T-helper 2 cell (primary cell): Measurements from ENCODE around the gene FAM170A.

Experiments
- DNase-seq, 5 experiments: peaks; one replicate each; pipeline versions ENCODE4 v3.0.0 to v3.0.0-alpha.2; 2012 to 2022
- total RNA-seq, 2 donors: gene quantifications; one replicate each; lab custom pipeline; 2026; lab: John Stamatoyannopoulos, UW

The FAM170A gene
- total RNA-seq = 0 reads per million in 2 donors

- DNase-seq = no peak
Observed at GRCh38 chr5:119629339-119629738, at the start of gene FAM170A. TSS of gene FAM170A (plus strand) at chr5:119629558. CDS start at chr5:119629769, 211 bp downstream.

- DNase-seq = no peak
Observed at GRCh38 chr5:119582987-119583386, 46.4 kb upstream of the FAM170A start.

GRCh38 chr5:119583684-119584083, 45.7 kb upstream of the FAM170A start:
- no peak for DNase-seq

- no peak for DNase-seq
Observed at GRCh38 chr5:119596046-119596445, 33.3 kb upstream of the FAM170A start.

GRCh38 chr5:119597728-119598298, 31.5 kb upstream of the FAM170A start:
- DNase-seq = no peak

- DNase-seq = no peak
Observed at GRCh38 chr5:119613937-119614336, 15.4 kb upstream of the FAM170A start.

- DNase-seq = no peak
Observed at GRCh38 chr5:119614838-119615237, 14.5 kb upstream of the FAM170A start.

GRCh38 chr5:119626086-119626485, 3.3 kb upstream of the FAM170A start:
- DNase-seq = no peak

GRCh38 chr5:119630752-119631440, 1.5 kb downstream of the FAM170A start:
- DNase-seq = no peak

GRCh38 chr5:119631660-119632059, 2.3 kb downstream of the FAM170A start:
- DNase-seq = no peak

GRCh38 chr5:119651486-119651885, 22.1 kb downstream of the FAM170A start:
- no peak for DNase-seq

GRCh38 chr5:119655061-119655460, 25.7 kb downstream of the FAM170A start:
- DNase-seq = no peak

- DNase-seq = no peak
Observed at GRCh38 chr5:119656023-119656422, 26.7 kb downstream of the FAM170A start.

- no peak for DNase-seq
Observed at GRCh38 chr5:119666542-119666941, 37.2 kb downstream of the FAM170A start.

- no peak for DNase-seq
Observed at GRCh38 chr5:119678351-119679028, 49.1 kb downstream of the FAM170A start.

- no peak for DNase-seq
Observed at GRCh38 chr5:119680080-119680479, 50.7 kb downstream of the FAM170A start.

GRCh38 chr5:119681734-119682133, 52.4 kb downstream of the FAM170A start:
- no peak for DNase-seq

- no peak for DNase-seq
Observed at GRCh38 chr5:119682372-119682771, 53.0 kb downstream of the FAM170A start.
